Left ventricle myocardium inferior (tissue), 1 donor: ENCODE data around the gene FRAS1. TPM values are rescaled to one million over a fixed set of nuclear protein-coding genes. Genes with fewer than 3 reads are reported as not detected.
"Not testable (repeated sequence)": the region's sequence is repeated elsewhere in the genome, so short reads cannot be mapped to it uniquely, and the experiment has no call there.

Experiments
- DNase-seq: peaks from one replicate; pipeline ENCODE4 v3.0.0-alpha.2; 2020
- H3K27ac ChIP-seq: fragments of 200-600 bp; replicated peaks from 2 replicates; pipeline ENCODE4 v1.8.0; 2021
- H3K27me3 ChIP-seq: fragments of 200-600 bp; 2 replicates; pipeline ENCODE4 v1.8.0; 2021; ENCODE audit warnings: low read depth
- H3K36me3 ChIP-seq: fragments of 200-600 bp; 2 replicates; pipeline ENCODE4 v1.8.0; 2021
- H3K4me1 ChIP-seq: fragments of 200-600 bp; 2 replicates; pipeline ENCODE4 v1.8.0; 2021
- H3K4me3 ChIP-seq: fragments of 200-600 bp; 2 replicates; pipeline ENCODE4 v1.8.0; 2021; ENCODE audit warnings: mild to moderate bottlenecking, moderate library complexity
- H3K9me3 ChIP-seq: fragments of 200-600 bp; replicated peaks from 2 replicates; pipeline ENCODE4 v1.8.0; 2021
- intact Hi-C: fragments of 100-400 bp; cut with micrococcal nuclease; formaldehyde crosslinking; loops from one replicate; pipeline ENCODE4 v1.11.0; 2022
- total RNA-seq: library from RNA; stranded (reverse); fragmentation: NEBNext Ultra II Directional; extraction: Animal tissue kit (Norgen Biotek cat#: 25700); gene quantifications from one replicate; pipeline ENCODE4 v1.2.1, GENCODE V29; 2021
- TF ChIP-seq, protein P1 (sequence below): fragments of 200-600 bp; IDR thresholded peaks from 2 replicates; pipeline ENCODE4 v1.8.0; 2021; ENCODE audit warnings: antibody characterized with exemption, mild to moderate bottlenecking, borderline replicate concordance
- donor health status: DM: no; HTN: yes; CAD: no; lungs with severe emphysema.

Gene FRAS1
- total RNA-seq, 1 donor from 2014 or later, result 1.4 TPM

DNA sequence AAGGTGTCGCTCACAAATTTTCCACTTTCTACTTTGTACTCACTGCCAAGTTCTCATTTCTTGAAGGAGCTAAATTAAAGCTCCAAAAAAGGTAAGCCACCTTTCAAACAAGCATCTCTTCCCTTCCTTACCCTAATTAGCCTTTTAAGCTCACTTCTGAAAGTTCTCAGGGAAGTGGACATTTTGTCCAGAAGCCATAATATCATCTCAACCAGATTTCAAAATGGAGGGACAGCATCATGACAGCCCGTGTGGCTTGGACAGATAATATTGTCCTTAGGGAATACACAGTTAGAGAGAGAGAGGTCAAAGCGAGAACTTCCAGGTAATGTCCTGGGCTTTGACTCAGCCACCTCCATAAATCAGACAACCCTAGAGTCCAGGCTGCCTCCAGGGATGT is 400.6 kb downstream of the FRAS1 start:
- Histone ChIP-seq H3K4me1 (no peaks in the 10 kb centered on the region), H3K9me3 (no peaks in the 10 kb centered on the region), H3K27me3 (no peaks in the 10 kb centered on the region), H3K36me3 (no peaks in the 10 kb centered on the region), H3K4me3 (no peak overlapping the region), H3K27ac (no peak overlapping the region)
- intact Hi-C loops, result no loop called here
- TF ChIP-seq, protein P1, sequence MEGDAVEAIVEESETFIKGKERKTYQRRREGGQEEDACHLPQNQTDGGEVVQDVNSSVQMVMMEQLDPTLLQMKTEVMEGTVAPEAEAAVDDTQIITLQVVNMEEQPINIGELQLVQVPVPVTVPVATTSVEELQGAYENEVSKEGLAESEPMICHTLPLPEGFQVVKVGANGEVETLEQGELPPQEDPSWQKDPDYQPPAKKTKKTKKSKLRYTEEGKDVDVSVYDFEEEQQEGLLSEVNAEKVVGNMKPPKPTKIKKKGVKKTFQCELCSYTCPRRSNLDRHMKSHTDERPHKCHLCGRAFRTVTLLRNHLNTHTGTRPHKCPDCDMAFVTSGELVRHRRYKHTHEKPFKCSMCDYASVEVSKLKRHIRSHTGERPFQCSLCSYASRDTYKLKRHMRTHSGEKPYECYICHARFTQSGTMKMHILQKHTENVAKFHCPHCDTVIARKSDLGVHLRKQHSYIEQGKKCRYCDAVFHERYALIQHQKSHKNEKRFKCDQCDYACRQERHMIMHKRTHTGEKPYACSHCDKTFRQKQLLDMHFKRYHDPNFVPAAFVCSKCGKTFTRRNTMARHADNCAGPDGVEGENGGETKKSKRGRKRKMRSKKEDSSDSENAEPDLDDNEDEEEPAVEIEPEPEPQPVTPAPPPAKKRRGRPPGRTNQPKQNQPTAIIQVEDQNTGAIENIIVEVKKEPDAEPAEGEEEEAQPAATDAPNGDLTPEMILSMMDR, result no peak
- no peak for DNase-seq

DNA sequence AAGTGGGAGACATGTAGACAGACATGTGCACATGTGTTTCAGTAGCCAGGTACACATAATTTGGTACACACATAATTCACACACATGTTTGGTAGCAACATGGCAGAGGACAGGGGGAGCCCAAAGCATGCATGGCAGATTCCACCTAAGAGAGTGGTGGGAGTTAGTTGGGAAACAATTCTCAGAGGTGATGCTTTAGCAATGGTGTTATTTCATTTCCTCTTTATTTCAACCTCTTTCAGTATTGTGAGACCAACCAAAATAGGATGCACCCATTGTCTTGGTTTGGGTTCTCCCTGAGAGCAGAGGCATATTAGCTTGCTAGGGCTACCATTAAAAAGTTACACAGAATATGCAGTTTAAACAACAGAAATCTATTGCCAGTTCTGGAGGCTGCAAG is 402.2 kb downstream of the FRAS1 start:
- Histone ChIP-seq H3K4me3 (no peak overlapping the region), H3K4me1 (no peaks in the 10 kb centered on the region), H3K9me3 (no peaks in the 10 kb centered on the region), H3K36me3 (no peaks in the 10 kb centered on the region), H3K27me3 (no peaks in the 10 kb centered on the region), H3K27ac (no peak overlapping the region)
- no peak for DNase-seq
- TF ChIP-seq, protein P1, result no peak
- intact Hi-C loops, result no loop called here

DNA sequence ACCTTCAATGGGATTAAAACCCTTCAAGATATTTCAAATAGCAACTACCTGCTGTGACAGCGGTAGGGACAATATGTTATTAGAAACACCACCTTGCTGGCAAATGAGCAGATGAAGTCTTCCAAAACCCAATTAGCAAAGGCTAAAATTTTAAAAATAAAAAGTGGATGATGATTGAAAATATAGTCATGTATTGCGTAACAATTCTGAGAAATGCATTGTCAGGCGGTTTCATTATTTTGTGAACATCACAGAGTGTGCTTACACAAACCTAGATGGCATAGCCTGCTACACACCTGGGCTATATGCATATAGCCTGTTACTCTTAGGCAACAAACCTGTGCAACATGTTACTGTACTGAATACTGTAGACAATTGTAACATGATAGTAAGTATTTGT is 403.2 kb downstream of the FRAS1 start:
- Histone ChIP-seq H3K4me3 (no peak overlapping the region), H3K36me3 (no peaks in the 10 kb centered on the region), H3K27ac (no peak overlapping the region), H3K27me3 (no peaks in the 10 kb centered on the region), H3K9me3 (no peaks in the 10 kb centered on the region), H3K4me1 (peaks cover 2% of the 10 kb centered on the region)
- DNase-seq, result no peak
- TF ChIP-seq, protein P1, result no peak
- intact Hi-C loops, result no loop called here

DNA sequence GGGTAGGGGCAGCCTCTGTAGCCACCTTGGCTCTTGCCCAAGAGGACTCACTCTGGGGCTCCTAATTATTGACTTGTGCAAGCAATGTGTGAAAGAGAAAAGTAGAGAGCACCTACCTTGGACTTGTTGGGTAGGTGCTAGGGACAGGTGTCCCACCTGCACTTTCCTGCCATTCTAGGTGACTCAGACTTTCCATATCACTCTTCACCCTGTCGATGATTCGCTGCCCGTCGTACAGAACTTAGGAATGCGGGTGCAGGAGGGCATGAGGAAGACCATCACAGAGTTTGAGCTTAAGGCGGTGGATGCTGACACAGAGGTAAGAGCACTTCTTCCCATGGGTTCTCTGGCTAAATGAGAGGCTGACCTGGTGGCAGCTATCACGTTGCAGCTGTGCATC is 407.1 kb downstream of the FRAS1 start:
- Histone ChIP-seq H3K27ac (no peak overlapping the region), H3K36me3 (peaks cover 8% of the 10 kb centered on the region), H3K4me3 (no peak overlapping the region), H3K27me3 (no peaks in the 10 kb centered on the region), H3K9me3 (no peaks in the 10 kb centered on the region), H3K4me1 (peaks cover 4% of the 10 kb centered on the region)
- intact Hi-C loops, result no loop called here
- DNase-seq, result no peak
- TF ChIP-seq, protein P1, result no peak

DNA sequence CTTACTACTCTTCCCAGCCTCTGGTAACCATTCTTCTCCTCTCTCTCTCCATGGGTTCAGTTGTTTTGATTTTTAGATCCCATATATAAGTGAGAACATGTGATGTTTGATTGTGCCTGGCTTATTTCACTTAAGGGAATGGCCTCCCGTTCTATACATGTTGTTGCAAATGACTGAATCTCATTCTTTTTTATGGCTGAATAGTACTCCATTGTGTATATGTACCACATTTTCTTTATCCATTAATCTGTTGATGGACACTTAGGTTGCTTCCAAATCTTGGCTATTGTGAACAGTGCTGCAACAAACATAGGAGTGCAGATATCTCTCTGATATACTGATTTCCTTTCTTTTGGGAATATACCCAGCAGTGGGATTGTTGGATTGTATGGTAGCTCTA is 410.1 kb downstream of the FRAS1 start:
- DNase-seq, H3K27me3 ChIP-seq, H3K36me3 ChIP-seq, H3K9me3 ChIP-seq, intact Hi-C loops, H3K27ac ChIP-seq, H3K4me1 ChIP-seq, H3K4me3 ChIP-seq: not testable (repeated sequence)

DNA sequence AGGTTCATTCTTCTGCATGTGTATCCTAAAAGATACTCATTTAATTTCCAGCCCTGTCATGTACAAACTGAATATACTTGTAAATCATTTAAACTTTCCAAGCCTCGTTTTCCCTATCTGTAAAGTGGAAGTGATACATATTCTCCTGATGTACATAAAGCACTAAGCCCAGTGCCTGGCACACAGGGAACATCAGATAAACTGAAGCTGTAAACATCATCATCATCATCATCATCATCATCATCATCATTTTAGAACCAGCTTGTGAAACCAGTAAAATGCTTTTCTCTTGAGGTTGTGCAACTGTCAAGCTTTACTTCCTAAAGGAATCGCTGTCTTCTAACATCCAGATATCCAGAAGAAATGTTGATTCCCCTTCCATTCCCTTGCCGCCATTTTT is 411.1 kb downstream of the FRAS1 start:
- intact Hi-C loops, result no loop called here
- H3K27ac ChIP-seq, result no peak overlapping the region
- no peak overlapping the region for H3K4me3 ChIP-seq
- TF ChIP-seq, protein P1, result no peak
- no peaks in the 10 kb centered on the region for H3K27me3 ChIP-seq
- no peaks in the 10 kb centered on the region for H3K9me3 ChIP-seq
- H3K4me1 ChIP-seq, result peaks cover 4% of the 10 kb centered on the region
- no peak for DNase-seq
- H3K36me3 ChIP-seq, result peaks cover 8% of the 10 kb centered on the region
